ENCODE measurements around the gene TNRC18. TPM values are rescaled to one million over a fixed set of nuclear protein-coding genes. Genes with fewer than 3 reads are reported as not detected.
"Not testable (repeated sequence)": the region's sequence is repeated elsewhere in the genome, so short reads cannot be mapped to it uniquely, and the experiment has no call there.

Gene TNRC18
- total and polyA plus RNA-seq, 2 of the 8 experiments (the other 6 are each of a cell fraction or from before 2014, with no cell fraction given): 1.7 to 8.6 TPM

DNA sequence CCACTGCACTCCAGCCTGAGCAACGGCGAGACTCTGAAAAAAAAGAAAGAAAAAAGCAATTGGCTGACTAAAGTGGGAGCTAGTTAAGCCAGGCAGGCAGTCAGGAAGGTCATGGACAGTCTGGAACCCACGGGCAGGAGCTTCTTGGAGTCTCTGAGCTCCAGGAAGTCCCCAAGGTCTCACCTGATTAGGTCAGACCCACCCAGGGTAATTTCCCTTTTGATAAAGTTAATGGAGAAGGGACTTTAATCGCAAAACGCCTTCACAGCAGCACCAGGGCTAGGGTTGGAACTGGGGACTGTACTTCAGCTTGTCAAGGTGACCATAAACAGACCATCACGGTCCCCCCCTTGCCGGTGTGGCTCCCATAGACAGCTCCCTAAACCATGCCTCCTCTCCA lies 134.3 kb downstream of the TNRC18 start (continued):
- TF ChIP-seq, protein P1, sequence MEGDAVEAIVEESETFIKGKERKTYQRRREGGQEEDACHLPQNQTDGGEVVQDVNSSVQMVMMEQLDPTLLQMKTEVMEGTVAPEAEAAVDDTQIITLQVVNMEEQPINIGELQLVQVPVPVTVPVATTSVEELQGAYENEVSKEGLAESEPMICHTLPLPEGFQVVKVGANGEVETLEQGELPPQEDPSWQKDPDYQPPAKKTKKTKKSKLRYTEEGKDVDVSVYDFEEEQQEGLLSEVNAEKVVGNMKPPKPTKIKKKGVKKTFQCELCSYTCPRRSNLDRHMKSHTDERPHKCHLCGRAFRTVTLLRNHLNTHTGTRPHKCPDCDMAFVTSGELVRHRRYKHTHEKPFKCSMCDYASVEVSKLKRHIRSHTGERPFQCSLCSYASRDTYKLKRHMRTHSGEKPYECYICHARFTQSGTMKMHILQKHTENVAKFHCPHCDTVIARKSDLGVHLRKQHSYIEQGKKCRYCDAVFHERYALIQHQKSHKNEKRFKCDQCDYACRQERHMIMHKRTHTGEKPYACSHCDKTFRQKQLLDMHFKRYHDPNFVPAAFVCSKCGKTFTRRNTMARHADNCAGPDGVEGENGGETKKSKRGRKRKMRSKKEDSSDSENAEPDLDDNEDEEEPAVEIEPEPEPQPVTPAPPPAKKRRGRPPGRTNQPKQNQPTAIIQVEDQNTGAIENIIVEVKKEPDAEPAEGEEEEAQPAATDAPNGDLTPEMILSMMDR (IDR thresholded peaks at IDR 0.05; ENCODE audit: control extremely low read depth in 1 of 3, insufficient read depth in 1 of 3, low read depth in 1 of 3, low read length in 3 of 3): no peak
- TF ChIP-seq ATF3 (IDR thresholded peaks at IDR 0.05; ENCODE audit: insufficient read depth, low read depth, low read length): no peak
- no peak for TF ChIP-seq SIN3A (conservative IDR thresholded peaks at IDR 0.05 in 1 of 2, IDR thresholded peaks at IDR 0.05 in 1 of 2; ENCODE audit: low read depth in 1 of 2, low read length in 2 of 2)
- TF ChIP-seq TBP (IDR thresholded peaks at IDR 0.05; ENCODE audit: low read depth, low read length): no peak
- TF ChIP-seq TCF12 (IDR thresholded peaks at IDR 0.05; ENCODE audit: low read depth, low read length): no peak

DNA sequence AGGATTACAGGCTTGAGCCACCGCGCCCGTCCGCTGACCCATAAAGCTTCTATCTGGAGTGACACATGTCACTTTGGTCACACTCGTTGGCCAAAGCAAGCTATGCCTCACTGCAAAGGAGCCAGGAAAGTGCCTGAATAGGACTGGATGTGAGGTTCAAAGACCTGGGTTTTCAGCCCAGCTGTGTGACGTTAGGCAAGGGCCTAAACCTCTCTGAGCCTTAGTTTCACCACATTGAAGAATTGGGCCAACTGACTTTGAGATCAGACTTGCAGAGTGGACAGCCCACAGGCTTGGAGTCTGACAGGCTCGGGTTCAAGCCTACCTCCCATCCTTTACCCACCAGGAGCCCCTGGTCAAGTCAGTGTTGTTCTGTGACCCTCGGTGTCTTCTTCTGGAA lies 135.1 kb downstream of the TNRC18 start:
- not testable (repeated sequence) for H3K36me3 ChIP-seq (ENCODE audit: control insufficient read depth in 2 of 4, insufficient read depth in 4 of 4, low read length in 3 of 4); H4K20me1 ChIP-seq (replicated peaks in 1 of 2; ENCODE audit: control insufficient read depth in 1 of 2, insufficient read depth in 2 of 2, low read length in 2 of 2); H3K4me3 ChIP-seq (ENCODE audit: extremely low read depth in 1 of 4, insufficient read depth in 2 of 4, low read depth in 3 of 4, low read length in 4 of 4); H4K91ac ChIP-seq (replicated peaks; ENCODE audit: insufficient read length, low read length); H4K8ac ChIP-seq (ENCODE audit: extremely low read depth, insufficient read depth, low read length); H2BK12ac ChIP-seq (ENCODE audit: low read depth, low read length); H3K79me2 ChIP-seq (ENCODE audit: control insufficient read depth in 1 of 2, insufficient read depth in 2 of 2, low read length in 2 of 2); H3K79me1 ChIP-seq (ENCODE audit: low read depth, low read length); H3K9ac ChIP-seq (replicated peaks in 1 of 4; ENCODE audit: extremely low read depth in 1 of 4, low read depth in 3 of 4, low read length in 3 of 4); H2BK20ac ChIP-seq (ENCODE audit: low read length); H3K4ac ChIP-seq (replicated peaks; ENCODE audit: insufficient read length, low read depth, low read length); H3K18ac ChIP-seq (ENCODE audit: extremely low read depth, low read length); H2BK5ac ChIP-seq (ENCODE audit: low read depth, low read length); H3K27ac ChIP-seq (ENCODE audit: low read depth, low read length); FAIRE-seq; H2BK15ac ChIP-seq (ENCODE audit: low read length); H4K5ac ChIP-seq (ENCODE audit: insufficient read length, low read depth, low read length); H2BK120ac ChIP-seq (replicated peaks; ENCODE audit: low read depth, low read length); H3K9me3 ChIP-seq (ENCODE audit: insufficient read depth in 2 of 2, low read depth in 1 of 2, low read length in 1 of 2); H3K23ac ChIP-seq (ENCODE audit: insufficient read length); H2AFZ ChIP-seq (ENCODE audit: low read length); H3K4me2 ChIP-seq (ENCODE audit: insufficient read depth in 1 of 2, low read depth in 2 of 2, low read length in 2 of 2); DNase-seq (ENCODE audit: low read depth in 1 of 2, low spot score in 2 of 2); H3K14ac ChIP-seq (ENCODE audit: insufficient read length); H2AK5ac ChIP-seq (ENCODE audit: low read depth, low read length); H3K4me1 ChIP-seq (replicated peaks in 1 of 4; ENCODE audit: control insufficient read depth in 3 of 4, insufficient read depth in 4 of 4, low read length in 3 of 4); H3K23me2 ChIP-seq (ENCODE audit: low read depth, low read length); H3K56ac ChIP-seq (replicated peaks; ENCODE audit: insufficient read length, low read depth, low read length)
- H3K27me3 ChIP-seq (replicated peaks in 1 of 4; ENCODE audit: control insufficient read depth in 3 of 4, extremely low read depth in 1 of 4, insufficient read depth in 3 of 4, low read length in 3 of 4): peaks cover 0 to 13% (median 9%) of the 10 kb centered on the region in 4 experiments; a peak in 6 of 7 replicates
- CTCF ChIA-PET (ENCODE audit: partially characterized antibody): interaction anchor here (0.6 to 1.7 kb wide), 2 partner anchors 49 to 92 kb away, joined by 3 to 6 read pairs; no protein-coding TSS in a partner anchor
- POLR2A ChIA-PET (ENCODE audit: partially characterized antibody): interaction anchor here (0.6 to 1.0 kb wide), 2 partner anchors 10 to 33 kb away, joined by 3 read pairs; no protein-coding TSS in a partner anchor
- WGBS, 2 experiments (ENCODE audit: extremely low coverage in 1 of 2, insufficient coverage in 1 of 2, insufficient read length in 1 of 2, insufficient replicate concordance in 2 of 2, low coverage in 1 of 2, low lambda C conversion rate in 2 of 2, missing lambda C conversion rate in 1 of 2): 90% methylated on average over 8 of the region's 8 CpGs; no CpG with 5 or more reads in 1 of the 2 experiments
